HL-60 (cell line): ENCODE results near the gene IL17C.

Experiments used
- DNase-seq, 2 experiments: peaks; one replicate each; pipeline ENCODE4 v3.0.0-alpha.2; 2010 to 2020; ENCODE audit warnings: low read depth in 1 of 2, low spot score in 1 of 2
- H3K27ac ChIP-seq: fragments of 250-450 bp; sonication (Bioruptor Pico); replicated peaks from 2 replicates; pipeline ENCODE4 v1.5.1; 2020; ENCODE audit warnings: mild to moderate bottlenecking, moderate library complexity
- H3K27me3 ChIP-seq: fragments of 250-450 bp; sonication (Bioruptor Pico); 2 replicates; pipeline ENCODE4 v1.5.1; 2021; ENCODE audit warnings: mild to moderate bottlenecking, moderate library complexity; ENCODE audit not compliant: insufficient read depth, poor library complexity, severe bottlenecking
- H3K4me3 ChIP-seq: replicated peaks from 2 replicates; pipeline ENCODE4 v1.5.1; 2011; ENCODE audit warnings: mild to moderate bottlenecking, control low read depth, low read length; ENCODE audit not compliant: insufficient read depth
- CTCF ChIP-seq: IDR thresholded peaks from one replicate; pipeline ENCODE4 v1.5.1; 2011; ENCODE audit warnings: low read length, control low read depth, inconsistent platforms; ENCODE audit not compliant: insufficient read depth
- GABPA ChIP-seq: IDR thresholded peaks from 2 replicates; pipeline ENCODE4 v1.6.1; 2012; ENCODE audit warnings: low read depth
- POLR2AphosphoS5 ChIP-seq: IDR thresholded peaks from 2 replicates; pipeline ENCODE4 v1.6.1; 2012; ENCODE audit warnings: low read depth
- SPI1 ChIP-seq: IDR thresholded peaks from 2 replicates; pipeline ENCODE4 v1.6.1; 2012; ENCODE audit warnings: low read depth, mild to moderate bottlenecking, borderline replicate concordance
- TF ChIP-seq, protein P1 (sequence below): IDR thresholded peaks from 2 replicates; pipeline ENCODE4 v1.6.1; 2012; ENCODE audit warnings: low read depth; ENCODE audit not compliant: insufficient replicate concordance

IL17C gene

GRCh38 chr16:88645455-88645854 is 7.1 kb downstream of the IL17C start:
- no peak for DNase-seq
- TF ChIP-seq SPI1, result no peak
- TF ChIP-seq GABPA, result no peak
- no peak for TF ChIP-seq POLR2AphosphoS5
- TF ChIP-seq, protein P1, sequence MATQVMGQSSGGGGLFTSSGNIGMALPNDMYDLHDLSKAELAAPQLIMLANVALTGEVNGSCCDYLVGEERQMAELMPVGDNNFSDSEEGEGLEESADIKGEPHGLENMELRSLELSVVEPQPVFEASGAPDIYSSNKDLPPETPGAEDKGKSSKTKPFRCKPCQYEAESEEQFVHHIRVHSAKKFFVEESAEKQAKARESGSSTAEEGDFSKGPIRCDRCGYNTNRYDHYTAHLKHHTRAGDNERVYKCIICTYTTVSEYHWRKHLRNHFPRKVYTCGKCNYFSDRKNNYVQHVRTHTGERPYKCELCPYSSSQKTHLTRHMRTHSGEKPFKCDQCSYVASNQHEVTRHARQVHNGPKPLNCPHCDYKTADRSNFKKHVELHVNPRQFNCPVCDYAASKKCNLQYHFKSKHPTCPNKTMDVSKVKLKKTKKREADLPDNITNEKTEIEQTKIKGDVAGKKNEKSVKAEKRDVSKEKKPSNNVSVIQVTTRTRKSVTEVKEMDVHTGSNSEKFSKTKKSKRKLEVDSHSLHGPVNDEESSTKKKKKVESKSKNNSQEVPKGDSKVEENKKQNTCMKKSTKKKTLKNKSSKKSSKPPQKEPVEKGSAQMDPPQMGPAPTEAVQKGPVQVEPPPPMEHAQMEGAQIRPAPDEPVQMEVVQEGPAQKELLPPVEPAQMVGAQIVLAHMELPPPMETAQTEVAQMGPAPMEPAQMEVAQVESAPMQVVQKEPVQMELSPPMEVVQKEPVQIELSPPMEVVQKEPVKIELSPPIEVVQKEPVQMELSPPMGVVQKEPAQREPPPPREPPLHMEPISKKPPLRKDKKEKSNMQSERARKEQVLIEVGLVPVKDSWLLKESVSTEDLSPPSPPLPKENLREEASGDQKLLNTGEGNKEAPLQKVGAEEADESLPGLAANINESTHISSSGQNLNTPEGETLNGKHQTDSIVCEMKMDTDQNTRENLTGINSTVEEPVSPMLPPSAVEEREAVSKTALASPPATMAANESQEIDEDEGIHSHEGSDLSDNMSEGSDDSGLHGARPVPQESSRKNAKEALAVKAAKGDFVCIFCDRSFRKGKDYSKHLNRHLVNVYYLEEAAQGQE, result no peak
- TF ChIP-seq CTCF, result no peak
- H3K27me3 ChIP-seq, result no peaks in the 10 kb centered on the region

DNA sequence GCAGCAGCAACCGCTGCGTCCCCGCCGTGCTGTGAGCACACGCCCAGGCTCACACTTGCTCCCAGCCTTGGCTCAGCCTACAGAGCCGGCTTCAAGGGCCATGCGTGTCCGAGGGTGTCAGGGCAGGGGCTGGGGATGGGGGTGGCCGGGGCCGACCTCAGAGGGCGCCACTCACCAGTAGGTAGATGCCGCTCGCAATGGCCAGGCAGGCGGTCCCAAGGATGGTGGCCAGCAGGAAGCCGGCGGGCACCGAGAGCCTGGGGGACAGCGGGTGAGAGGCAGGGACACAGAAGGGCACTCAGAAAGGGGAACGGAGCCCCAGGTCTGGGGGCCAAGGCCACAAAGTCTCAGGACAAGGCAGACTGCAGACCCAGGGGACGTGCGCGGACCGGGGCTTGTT is 7.6 kb downstream of the IL17C start:
- no peak for DNase-seq
- Histone ChIP-seq H3K27me3 (no peaks in the 10 kb centered on the region), H3K4me3 (no peak overlapping the region), H3K27ac (no peak overlapping the region)
- TF ChIP-seq, protein P1, result no peak
- TF ChIP-seq SPI1 (no peak), CTCF (no peak), POLR2AphosphoS5 (no peak), GABPA (no peak)

More at GRCh38 chr16:88645455-88645854, 7.1 kb downstream of the IL17C start:
- Histone ChIP-seq H3K27ac (no peak overlapping the region), H3K4me3 (no peak overlapping the region)

- DNase-seq, result no peak
- Histone ChIP-seq H3K27me3 (no peaks in the 10 kb centered on the region), H3K4me3 (no peak overlapping the region), H3K27ac (no peak overlapping the region)
- TF ChIP-seq CTCF (no peak), SPI1 (no peak), POLR2AphosphoS5 (no peak), GABPA (no peak)
- TF ChIP-seq, protein P1, result no peak
Measured at GRCh38 chr16:88646345-88647034, 8.1 kb downstream of the IL17C start.
